HG03457 (cell line): Measurements from ENCODE around the gene EIF2D.

Source experiments
- ATAC-seq: cut with Tn5 transposase; IDR thresholded peaks from one replicate; pipeline ENCODE4 v1.9.1; 2021; ENCODE audit warnings: moderate number of reproducible peaks; ENCODE audit not compliant: unreplicated experiment

EIF2D gene

DNA sequence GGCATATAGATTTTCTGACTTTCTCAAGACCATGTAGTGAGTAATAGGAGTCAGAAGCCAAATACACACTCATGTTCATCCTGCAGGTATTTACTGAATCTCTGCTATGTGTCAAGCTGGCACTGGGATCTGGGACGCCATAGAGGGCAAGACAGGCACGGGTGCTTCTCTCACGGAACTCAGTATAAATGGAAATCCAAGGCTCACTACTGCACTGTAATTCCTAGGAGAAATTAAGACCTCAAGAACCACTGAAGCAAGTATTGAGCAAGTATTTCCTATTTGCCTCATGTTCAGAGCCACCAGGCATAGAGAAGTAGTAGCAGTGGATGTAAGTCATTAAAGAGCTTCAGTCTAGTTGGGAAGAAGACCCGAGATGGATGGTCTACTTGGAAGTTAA lies 38.9 kb downstream of the EIF2D start:
- ATAC-seq = no peak

DNA sequence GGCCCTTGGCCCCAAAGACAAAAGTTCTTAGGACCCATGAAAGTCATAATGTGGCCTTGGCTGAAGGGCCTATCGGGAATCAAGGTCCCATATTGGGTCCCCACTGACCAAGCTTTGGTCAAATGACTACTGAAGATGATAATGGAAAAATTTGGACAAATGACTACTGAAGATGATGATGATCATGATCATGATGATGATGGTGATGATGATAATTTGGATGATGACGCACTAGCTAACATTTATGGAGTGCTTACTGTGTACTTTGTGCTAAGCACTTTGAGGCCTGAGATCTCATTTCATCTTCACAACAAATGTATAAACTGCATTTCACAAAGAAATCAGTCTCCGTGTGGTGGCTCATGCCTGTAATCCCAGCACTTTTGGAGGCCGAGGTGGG lies 39.4 kb downstream of the EIF2D start:
- no peak for ATAC-seq

DNA sequence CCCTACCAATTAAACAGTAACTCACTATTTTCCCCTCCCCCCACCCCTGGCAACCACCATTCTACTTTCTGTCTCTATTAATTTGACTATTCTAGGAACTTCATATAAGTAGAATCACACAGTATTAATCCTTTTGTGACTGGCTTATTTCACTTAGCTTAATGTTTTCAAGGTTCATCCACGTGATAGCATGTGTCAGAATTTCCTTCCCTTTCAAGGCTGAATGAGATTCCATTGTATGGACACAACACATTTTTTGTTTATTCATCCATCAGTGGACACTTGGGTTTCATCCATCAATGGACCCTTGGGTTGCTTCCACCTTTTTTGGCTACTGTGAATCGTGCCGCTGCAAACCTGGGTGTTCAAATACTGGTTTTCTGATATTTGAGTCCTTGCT lies 41.7 kb downstream of the EIF2D start:
- no peak for ATAC-seq

DNA sequence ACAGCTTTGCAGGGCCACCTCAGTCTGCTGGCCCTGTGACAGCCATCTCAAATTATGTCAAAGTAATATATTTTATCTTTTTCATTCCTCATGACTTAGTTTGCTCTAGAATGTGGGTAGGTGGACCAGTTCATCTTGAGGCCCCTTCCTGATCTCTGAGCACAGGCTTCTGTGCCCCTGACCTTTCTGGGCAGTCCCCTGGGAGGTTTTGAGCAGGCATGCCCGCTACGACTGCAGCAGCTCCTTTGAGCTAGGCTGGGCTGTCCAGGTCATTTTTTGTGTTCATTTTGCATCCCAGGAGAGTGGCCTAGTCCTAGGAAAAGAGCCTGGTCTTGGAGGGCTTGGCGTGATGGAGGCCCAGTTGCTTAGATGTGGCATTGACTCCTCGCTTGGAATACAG lies 42.7 kb downstream of the EIF2D start:
- ATAC-seq = no peak

DNA sequence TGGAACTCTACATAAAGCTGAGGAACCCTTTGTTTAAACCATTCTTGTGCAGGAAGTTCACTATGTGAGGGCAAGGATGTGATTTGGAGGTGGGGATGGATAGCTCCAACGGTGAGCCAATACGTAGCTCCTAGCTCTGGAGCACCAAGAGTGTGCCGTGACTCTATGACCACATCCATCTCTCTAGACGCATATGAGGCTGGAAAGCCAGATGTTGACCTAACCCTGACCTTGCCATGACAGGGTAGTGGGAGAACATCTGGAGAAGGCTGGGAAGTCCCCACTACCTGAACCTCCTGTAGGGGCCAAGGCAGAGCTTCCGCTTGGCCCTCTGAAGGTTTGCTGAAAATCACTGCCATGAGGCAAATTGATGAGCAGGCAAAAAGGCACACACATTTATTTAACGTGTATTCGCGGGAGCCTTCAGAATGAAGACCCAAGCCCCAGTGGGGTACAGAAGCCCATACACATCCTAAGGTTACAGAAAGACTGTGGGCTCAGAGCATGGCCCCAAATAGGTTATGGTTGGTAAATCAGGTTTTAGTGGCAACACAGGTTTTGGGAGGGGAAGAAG lies 43.4 kb downstream of the EIF2D start:
- ATAC-seq = no peak

DNA sequence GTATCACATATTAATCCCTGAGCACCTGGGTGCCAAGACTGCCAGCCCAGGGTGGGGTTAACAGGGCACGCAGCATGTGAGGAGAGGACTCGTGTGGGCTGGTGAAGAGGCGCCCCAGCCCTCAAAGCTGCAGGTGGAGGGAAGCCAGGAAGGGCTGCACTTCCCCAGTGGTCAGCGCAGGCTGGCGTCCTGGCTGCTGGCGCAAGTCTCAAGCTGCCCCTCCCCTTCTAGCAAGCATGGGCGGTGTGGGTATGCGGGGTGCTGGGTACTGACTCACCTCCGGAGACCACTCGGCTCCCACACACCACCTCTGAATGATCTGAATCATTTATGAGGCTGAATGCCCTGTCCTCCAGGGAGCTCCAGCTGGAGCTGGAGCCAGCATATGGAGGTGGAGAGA lies 44.0 kb downstream of the EIF2D start:
- no peak for ATAC-seq

DNA sequence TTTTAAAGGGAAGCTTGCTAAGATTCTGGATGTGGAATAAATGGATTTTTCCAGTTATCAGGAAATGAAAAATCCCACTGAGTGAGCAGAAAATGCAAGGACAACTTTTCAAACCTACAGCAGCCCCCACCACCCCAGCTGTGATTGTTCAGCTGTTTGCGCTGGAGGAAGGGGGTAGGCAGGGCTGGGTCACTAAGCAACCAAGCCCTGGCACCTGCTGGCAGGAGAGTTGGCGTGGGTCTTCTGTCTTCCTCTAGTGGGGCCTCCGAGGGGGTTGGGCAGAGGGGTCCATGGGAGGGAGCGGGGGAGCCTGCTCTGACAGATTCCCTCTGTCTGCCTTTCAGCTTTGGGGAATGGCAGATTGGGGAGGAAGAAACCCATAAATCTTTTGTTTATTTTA lies 45.3 kb downstream of the EIF2D start:
- no peak for ATAC-seq

DNA sequence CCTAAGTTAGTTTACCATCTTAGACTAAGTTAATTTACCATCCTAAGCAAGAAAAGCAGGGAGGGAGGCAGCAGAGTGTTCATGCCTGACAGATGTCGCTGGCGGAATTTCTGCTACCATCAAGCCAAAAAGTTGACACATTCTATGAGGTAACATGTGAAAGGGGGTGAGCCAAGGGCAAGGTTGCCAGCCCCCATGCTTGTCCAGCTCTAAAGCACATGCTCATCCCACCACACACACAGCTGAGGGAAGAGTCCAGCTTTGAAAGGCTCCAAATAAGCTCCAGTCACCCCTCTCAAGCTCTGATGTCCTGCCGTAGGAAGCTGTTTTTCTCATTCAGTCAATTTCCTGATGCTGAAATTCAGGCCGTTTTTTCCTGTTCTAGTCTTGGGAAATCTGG lies 46.3 kb downstream of the EIF2D start:
- ATAC-seq = no peak

DNA sequence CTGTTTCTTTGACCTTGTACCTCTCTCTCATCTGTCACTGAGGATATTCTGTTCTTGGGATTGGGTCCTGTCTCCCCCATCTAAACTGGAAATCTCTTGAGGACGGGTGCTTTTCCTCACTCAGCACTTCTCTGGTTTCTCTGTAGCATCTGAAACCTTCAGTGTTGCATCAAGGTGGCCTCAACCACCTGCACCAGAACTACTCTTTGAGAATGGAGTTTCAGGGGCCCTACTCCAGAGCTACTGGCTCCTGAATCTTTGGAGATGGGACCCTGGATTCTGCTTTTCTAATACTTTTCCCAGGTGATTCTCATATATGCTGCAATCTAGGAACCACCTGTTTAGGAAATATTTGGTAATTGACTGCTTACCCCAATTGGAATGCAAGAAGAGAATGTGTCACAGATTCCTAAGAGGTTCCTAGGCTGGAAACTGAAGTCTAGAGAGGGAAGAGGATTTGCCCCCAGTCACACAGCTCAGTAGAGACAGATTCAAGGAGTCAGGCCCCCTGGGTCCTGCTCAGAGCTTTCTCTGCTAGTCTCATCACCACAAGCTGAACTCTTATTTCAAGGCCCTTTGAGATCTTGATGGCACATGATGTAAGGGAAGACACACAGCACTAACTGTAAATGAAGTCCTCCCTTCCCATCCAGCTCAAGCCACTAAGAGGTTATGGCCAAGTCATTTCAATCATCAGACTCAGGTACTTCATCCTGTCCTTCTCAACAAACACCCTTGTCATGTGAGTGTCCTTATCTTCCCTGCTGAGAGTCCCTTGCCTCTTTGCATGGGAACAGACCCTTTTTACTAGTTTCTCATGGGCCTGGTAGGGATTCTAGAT lies 48.7 kb downstream of the EIF2D start:
- ATAC-seq = peak; percentile 22

DNA sequence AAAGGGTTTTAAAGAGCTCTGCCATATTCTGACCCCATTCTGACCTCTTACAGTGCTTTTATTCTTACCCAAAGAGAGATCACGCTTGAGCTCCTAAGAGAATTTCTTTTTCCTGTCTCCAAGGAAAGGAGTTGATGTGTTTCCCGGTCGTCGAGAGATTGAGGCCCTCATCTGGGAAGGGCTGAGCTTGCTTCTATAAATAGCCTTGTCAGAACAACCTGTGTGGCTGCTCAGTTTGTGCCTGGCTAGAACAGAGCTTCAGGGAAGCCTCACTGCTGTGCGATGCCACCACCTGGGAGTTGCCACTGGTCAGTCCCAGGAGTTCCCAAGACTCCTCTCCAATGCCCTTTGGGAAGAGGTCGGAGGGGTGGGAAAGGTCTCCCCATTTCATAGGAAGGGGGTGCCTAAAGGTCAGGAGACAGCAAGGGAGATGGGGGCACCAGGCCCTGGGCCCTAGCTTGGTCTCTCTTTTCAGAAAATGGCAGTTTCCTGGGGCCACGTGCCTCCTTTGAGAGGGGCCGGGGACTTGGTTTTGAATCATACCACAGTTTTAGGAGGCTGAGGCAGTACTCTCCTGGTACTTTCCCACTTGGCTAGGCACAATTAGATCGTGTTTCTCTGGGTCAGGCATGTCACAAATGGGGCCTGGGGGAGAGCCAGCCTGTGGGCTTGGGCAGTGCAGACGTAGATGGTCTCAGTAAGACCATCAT lies 52.1 kb downstream of the EIF2D start:
- ATAC-seq = no peak

DNA sequence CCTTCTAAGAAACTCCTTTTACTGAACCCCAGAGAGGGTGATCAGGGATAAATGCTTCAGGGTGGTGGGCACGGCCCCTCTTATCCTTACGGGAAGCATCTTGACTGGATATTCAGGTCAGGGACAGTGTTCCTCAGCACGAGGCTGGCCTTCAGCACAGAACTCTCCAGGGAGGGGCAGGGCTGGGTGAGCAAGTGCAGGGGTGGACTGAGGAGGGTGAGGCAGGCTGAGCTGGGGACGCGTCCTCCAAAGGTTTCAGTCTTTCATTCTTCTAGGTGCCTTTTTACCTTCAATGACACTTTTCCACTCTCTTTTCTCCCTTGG lies 52.6 kb downstream of the EIF2D start:
- ATAC-seq = no peak

DNA sequence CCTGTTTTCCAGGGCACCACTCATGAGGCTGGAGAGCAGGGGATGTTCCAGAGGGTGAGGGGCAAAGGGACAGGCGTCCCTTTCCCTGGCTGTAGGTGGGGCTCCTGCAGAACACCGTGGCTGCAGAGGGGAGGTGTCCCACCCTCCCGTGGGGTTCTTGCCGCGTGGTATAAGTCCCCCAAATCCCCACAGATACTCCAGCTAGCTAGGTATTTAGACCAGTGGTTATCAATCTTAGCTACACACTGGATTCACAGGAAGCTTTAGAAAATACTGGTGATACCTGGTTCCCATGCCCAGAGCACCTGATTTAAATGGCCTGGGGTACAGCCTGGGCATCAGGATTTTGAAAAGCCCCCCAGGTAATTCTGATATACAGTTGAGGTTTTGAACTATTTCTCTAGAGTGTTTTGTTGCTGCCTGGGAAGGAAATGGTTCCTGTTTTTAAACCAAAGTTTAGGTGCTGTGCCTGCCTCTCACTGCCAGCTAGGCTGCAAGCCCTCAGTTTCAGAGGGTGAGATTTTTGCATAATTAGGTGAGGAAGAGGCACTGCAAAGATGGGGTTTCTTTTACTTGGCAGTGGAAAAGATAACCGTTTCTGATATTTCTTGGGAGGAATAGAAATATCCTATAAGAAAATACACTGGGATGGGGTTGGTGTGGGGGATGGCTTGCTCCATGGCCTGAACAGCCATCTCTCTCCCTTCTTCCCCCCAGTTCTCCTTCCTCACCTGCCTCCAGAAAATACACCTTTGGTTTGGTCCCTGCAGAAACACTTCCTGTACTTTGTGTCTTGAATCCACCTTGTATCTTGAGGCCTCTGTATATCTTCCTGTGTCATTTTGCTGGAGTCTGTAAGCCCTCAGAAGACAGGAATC lies 53.2 kb downstream of the EIF2D start:
- ATAC-seq = no peak

DNA sequence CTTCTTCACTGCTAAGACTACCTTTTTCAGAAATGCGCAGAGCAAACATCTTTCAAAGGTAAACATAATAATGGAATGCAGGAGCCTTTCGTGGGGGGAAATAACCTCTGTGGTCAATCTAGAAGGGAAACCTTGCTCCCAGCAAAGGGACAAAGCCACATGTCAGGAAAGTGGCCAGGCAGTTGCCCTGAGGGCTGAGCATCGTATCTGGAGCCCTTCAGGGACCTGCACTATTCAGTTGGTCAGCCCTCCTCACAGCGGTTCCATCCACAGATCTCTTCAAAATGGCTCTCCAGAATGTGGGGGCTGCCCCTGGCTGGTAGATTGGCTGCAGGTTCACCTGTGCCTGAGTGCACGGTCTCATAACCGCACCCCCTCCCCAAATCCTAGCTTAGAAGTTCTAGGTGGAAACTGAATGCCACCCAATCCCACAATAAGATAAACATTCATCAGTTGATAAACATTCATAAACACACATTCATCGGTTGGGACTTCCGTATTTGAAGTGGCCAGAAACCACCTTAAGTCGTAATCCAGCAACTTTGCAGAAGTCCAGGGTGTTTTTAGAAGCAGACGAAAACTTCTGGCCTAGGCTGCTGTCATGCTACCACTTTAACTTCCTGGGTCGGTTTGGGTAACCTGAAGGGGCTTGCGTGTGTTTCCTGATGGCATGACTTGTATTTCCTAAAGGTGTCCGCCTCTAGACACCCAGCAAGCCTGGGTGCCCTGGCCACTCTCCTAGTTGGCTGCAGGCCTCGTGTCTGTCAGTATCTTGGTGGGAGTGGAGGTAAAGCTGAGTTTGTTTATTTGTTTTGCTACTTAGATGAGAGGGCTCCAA lies 54.4 kb downstream of the EIF2D start:
- no peak for ATAC-seq

DNA sequence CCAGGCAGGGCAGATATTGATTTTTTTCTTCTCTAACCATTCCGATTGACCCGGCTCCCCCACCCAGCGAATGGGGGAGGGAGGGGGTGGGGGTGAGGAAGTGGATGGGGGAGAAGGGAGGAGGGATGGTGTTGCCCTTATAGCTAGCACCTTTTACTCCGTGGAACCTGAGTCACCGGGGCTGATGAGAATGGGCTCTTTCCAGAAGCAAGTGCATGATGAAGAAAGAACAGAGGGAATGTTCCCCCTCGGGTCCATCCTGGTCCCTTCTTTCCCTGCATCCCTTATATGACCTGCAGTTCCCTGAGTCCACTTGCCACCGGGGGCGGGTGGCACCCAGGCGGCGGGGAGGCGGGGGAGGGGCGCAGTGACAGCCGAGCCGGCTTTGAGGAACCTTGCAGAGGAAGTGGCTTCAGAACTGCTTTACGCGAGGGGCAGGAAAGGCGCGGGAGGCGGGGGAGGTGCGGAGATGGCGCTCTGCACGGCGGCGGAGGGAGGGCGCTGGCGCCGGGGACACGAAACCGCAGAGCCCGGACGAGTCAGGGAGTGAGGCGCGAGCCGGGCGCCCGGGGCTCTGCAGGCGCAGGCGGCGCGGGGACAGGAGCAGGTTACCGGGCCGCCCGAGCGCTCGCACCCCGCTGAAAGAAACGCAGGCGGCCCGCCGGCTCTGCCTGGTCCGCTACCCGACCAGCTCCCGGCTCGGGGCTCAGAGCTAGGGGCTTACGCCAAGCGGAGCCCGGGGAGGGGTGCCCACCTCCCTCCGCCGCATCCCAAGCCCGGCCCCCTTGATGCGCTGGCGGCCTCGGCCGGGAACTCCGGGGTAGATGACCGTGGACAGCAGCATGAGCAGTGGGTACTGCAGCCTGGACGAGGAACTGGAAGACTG lies 55.3 kb downstream of the EIF2D start:
- ATAC-seq = peak; percentile 44

DNA sequence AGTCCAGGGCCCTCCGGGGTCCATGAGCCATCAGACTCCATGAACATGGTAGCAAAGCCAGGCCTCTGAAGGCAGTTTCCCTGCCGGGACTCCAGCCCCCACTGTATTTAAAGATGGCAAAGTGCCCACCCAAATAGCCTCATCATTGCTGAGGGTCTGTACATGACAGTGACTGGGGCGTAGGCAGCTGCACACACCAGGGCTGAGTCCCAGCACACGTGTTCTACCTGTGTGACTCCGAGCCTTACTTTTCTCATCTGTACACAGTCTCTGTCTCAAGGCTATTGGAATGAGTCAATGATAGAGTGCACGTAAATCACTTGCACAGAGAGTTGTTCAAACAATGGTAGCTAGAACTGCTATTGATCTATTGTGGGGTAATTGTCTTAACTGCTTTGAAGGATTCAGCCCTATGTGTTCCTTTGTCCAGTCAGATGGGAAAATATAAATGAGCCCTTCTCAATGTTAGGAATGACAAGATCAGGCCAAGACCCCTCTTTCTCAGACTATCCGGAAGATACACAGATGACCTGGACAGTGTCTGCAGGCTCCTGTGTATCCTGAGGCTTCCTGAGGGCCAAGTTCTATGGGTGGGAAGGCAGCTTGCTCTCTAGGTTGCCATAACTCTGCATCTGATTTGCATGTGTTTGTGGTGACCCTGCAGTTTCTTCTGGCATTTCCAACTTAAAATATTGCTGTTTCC lies 56.1 kb downstream of the EIF2D start:
- ATAC-seq = no peak

DNA sequence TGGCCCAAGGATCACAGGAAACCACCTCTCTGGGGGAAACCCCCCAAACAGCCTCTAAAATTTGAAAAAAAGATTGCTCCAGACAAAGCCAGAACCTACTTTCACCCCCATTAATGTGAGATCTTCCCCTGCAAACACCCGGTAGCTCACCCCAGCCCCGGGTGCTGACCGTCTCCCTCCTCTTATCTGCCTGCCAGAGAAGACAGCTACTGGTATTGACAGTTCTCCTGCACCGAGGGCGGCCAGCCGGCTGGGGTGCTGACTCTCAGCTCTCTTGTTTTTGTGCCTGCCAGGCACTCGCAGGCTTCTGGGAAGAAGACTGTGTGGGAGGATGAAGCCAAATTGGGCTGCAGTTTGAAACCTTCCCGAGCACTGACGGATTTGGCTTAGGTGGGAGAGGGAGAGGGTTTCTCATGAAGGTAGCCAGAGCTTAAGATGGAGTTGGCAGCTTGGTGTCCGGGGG lies 56.8 kb downstream of the EIF2D start:
- no peak for ATAC-seq

DNA sequence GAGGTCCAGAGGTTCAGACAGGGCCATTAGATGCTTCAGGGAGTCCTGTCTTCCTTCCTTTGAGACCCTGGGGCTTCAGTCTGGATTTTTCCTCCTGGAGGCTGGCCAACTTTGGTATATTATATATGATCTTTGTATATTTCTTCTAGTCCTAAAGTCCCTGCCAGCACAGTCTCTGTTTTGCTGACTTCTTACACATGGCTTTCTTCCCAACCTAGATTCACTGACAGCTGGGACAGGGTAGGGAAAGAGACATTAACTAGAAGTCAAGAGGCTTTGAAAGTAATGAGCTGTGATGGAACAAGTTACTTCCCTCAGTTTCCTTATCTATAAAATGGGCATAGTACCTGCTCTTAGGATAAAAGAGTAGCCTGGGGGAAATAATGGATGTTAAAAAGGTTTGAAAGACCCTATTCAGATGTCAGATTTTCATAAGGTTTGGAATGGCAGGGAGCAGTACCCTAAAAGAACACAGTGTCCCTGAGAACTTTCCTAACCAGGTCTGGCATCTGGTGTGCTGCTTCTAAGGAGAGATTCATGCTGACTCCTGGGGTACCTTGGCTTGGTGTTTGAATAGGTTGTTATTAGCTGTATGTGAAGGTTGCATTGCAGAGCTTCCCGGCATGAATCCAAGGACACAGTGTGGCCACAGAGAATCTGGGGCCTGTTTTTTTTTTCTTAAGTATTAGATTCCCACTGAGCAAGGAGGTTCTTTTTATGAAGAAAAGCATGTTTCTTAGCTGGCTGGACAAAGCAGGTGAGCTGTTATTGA lies 57.4 kb downstream of the EIF2D start:
- no peak for ATAC-seq

DNA sequence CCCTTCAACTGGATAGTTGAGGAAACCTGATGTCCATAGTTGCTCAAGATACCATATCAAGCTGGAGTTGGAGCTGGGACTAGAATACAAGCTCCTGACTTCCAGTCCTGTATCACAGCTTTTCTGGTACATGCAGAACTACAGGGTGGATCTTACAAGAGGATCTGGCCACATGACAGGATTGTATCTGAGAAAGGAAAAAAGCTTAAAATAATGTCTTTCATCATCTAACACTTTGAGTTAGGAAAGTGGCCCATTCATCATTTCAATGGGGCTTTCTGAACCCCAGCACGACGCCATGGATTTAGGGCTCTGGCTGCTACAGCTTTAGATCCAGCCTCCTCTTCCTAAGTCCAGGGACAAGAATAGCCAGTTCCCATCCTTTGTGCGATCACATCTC lies 58.1 kb downstream of the EIF2D start:
- no peak for ATAC-seq
